ENCODE results near the gene PTPN3.

DNA sequence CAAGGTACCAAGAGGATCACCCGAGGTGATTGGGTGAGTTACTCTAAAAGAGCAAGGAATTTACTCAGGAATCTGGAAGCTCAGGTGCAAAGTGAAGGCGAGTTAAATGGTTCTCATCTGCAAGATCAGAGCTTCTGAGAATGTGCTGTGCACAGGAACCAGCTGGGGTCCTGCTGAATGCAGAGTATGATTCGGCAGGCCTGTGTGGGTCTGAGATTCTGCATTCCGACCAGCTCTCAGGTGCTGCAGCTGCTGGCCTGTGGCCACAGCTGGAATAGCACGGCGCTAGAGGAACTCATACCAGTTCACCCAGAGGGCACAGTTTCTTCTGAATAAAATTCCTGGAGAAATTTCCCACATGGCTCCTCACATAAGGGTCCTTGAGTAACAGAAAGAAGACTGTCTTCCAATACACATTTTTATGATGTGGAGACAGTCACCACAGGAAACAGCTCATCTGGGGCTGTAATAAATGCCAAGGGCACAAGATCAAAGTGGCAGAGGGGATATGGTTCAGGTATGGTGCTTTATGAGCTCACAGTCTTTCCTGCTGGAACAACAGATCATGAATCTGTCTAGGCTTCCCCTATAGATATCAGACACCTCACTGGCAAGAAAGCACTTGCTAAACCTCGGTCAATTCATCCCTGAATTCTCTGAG, 83.9 kb downstream of the PTPN3 start:
- TF ChIP-seq POLR2AphosphoS5 (IDR thresholded peaks at IDR 0.05; ENCODE audit: borderline replicate concordance, low read depth, low read length) (no peak), EZH2 (IDR thresholded peaks at IDR 0.05) (no peak), FOXP2 (optimal IDR thresholded peaks at IDR 0.05; ENCODE audit: control extremely low read depth, extremely low read length, insufficient read depth) (no peak)

Data from SK-N-MC (cell line).